Sigmoid colon (tissue), 4 donors: ENCODE results near the gene NAE1.

ENCODE experiments used
- EP300 ChIP-seq, 4 donors: sonication (generic); formaldehyde crosslinking; IDR thresholded peaks; one replicate each; pipeline ENCODE4 v1.6.1; 2017; ENCODE audit warnings: antibody characterized with exemption in 4 of 4
- POLR2AphosphoS5 ChIP-seq, 4 donors: sonication (generic); formaldehyde crosslinking; IDR thresholded peaks; one replicate each; pipeline ENCODE4 v1.6.1; 2017; ENCODE audit warnings: antibody characterized with exemption in 4 of 4
- TF ChIP-seq, protein P1 (sequence below), 4 experiments: fragments of 450-650 bp in 3 of 4; fragments of 200-600 bp in 1 of 4; IDR thresholded peaks; one replicate each; pipeline ENCODE4 v1.5.1; 2016 to 2019; ENCODE audit warnings: antibody characterized with exemption in 4 of 4, mild to moderate bottlenecking in 3 of 4, moderate library complexity in 2 of 4

GRCh38 chr16:66856801-66857200 lies 26.0 kb upstream of the NAE1 start:
- TF ChIP-seq, protein P1, sequence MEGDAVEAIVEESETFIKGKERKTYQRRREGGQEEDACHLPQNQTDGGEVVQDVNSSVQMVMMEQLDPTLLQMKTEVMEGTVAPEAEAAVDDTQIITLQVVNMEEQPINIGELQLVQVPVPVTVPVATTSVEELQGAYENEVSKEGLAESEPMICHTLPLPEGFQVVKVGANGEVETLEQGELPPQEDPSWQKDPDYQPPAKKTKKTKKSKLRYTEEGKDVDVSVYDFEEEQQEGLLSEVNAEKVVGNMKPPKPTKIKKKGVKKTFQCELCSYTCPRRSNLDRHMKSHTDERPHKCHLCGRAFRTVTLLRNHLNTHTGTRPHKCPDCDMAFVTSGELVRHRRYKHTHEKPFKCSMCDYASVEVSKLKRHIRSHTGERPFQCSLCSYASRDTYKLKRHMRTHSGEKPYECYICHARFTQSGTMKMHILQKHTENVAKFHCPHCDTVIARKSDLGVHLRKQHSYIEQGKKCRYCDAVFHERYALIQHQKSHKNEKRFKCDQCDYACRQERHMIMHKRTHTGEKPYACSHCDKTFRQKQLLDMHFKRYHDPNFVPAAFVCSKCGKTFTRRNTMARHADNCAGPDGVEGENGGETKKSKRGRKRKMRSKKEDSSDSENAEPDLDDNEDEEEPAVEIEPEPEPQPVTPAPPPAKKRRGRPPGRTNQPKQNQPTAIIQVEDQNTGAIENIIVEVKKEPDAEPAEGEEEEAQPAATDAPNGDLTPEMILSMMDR (IDR thresholded peaks at IDR 0.05), result no peak
- TF ChIP-seq POLR2AphosphoS5 (IDR thresholded peaks at IDR 0.05) (no peak), EP300 (IDR thresholded peaks at IDR 0.05) (no peak)
